Fibroblast of pulmonary artery (primary cell): Measurements from ENCODE around the gene TTC7B.

Experiments
- DNase-seq: peaks from one replicate; pipeline ENCODE4 v3.0.0-alpha.2; 2010; ENCODE audit warnings: low read depth
- H3K4me3 ChIP-seq: replicated peaks from 2 replicates; pipeline ENCODE4 v1.5.1; 2011; ENCODE audit warnings: low read depth, mild to moderate bottlenecking, control low read depth, low read length, moderate library complexity
- CTCF ChIP-seq: IDR thresholded peaks from 2 replicates; pipeline ENCODE4 v1.5.1; 2011; ENCODE audit warnings: mild to moderate bottlenecking, control low read depth, low read length, inconsistent platforms; ENCODE audit errors: missing control alignments

TTC7B gene

GRCh38 chr14:90523961-90524875 is 292.0 kb downstream of the TTC7B start:
- no peak overlapping the region for H3K4me3 ChIP-seq
- TF ChIP-seq CTCF: no peak
- no peak for DNase-seq

- TF ChIP-seq CTCF: no peak
- peak; percentile 47 for DNase-seq
- H3K4me3 ChIP-seq: no peak overlapping the region
These were observed 292.7 kb downstream of the TTC7B start for GRCh38 chr14:90523544-90523943.

- TF ChIP-seq CTCF: no peak
- peak; percentile 58 for DNase-seq
- H3K4me3 ChIP-seq: no peak overlapping the region
These were observed 293.5 kb downstream of the TTC7B start for GRCh38 chr14:90522571-90523191.

GRCh38 chr14:90521930-90522483 is 294.2 kb downstream of the TTC7B start:
- no peak overlapping the region for H3K4me3 ChIP-seq
- no peak for TF ChIP-seq CTCF
- DNase-seq: no peak

GRCh38 chr14:90521084-90521929 is 294.9 kb downstream of the TTC7B start:
- TF ChIP-seq CTCF: no peak
- DNase-seq: peak; percentile 21
- H3K4me3 ChIP-seq: no peak overlapping the region

GRCh38 chr14:90520326-90520725 is 295.9 kb downstream of the TTC7B start:
- TF ChIP-seq CTCF: no peak
- no peak for DNase-seq
- no peak overlapping the region for H3K4me3 ChIP-seq
